GM19452 (cell line): ENCODE measurements around the gene MCMBP.
"Not testable (repeated sequence)": the region's sequence is repeated elsewhere in the genome, so short reads cannot be mapped to it uniquely, and the experiment has no call there.

Experiments used
- ATAC-seq: cut with Tn5 transposase; IDR thresholded peaks from one replicate; pipeline ENCODE4 v1.9.1; 2021; ENCODE audit not compliant: unreplicated experiment

The MCMBP gene

GRCh38 chr10:119878524-119878923 lies 5.9 kb upstream of the MCMBP start:
- ATAC-seq = no peak

DNA sequence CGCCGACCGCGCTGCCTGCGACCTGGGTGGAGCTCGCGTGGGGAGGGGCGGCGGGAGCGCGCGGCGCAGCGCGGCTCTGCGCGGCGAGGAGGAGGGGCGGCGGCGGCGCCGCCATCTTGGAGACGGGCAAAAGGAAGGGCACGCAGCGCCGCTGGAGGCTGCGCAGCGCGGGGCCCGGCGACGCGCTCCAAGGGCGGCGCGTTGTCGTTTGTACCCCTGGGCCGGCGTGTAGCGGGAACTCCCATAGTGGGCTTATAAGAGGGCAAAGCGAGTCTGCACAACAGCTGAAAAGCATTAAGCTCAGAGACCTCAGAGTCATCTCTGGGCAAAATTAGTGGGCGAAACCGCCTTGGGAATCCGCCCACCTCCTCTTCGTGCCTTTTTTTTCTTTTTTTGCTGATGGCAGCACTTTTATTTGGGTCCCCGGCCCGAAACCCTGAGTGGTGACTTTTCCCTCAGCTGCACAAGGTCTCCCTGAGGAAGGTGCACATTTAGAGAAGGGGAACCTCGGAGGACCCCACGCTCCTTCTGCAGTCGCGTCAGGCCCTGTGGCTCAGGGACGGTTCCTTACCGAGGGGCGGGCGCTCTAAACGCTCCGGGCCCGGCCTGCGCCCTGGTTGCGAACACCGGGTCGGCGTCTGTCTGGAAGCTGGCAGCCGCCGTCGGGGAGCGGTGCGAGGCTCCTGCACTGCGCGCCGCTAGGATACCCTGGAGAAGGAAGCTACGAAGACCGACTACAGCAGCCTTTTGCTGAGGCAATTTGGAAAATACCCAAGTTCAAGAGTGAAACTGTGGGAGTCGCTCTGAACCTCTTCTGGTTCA lies 428 bp upstream of the MCMBP start:
- peak; percentile 93 for ATAC-seq

DNA sequence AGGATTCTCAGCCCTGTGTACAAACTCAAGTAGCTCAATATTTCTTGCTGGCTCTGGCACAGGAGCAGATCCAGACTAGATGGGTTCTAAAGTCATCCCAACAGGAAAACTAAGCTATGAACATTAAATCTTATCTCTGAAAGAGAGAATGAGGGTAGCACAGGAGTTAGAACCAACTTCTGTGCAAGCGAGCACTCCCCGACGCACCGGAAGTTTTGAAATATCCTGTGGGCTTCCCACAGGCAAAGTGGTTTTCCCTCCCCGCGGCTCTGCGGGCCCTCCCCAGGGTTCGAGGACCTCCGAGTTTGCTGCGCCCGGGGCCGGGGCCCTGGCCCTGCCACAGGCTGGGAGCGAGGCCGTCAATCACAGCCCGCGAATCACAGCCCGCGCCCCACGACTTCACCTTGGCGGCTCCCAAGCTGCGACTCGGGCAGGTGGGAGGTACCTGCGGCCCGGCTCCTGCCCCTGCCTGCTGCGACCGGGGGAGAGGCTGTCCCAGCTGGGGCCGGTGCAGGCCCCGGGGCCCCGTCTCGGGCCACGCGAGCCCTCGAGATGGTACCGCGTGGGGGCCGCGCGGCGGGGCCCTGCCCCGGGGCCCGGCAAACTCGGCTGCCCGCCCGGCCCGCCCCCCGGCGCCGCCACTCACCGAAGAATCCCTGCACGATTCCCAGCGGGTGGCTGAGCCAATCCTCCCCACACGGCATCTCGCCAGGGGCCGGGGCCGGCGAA lies 598 bp downstream of the MCMBP start:
- ATAC-seq = peak; percentile 45

DNA sequence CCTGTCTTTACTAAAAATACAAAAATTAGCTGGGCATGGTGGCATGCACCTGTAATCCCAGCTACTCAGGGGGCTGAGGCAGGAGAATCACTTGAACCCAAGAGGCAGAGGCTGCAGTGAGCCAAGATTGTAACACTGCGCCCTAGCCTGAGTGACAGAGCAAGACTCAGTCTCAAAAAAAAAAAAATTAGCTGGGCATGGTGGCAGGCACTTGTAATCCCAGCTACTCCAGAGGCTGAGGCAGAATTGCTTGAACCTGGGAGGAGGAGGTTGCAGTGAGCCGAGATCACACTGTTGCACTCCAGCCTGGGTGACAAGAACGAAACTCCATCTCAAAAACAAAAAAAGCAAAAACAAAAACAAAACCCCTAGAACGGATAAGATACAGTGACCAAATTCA lies 3.2 kb downstream of the MCMBP start:
- not testable (repeated sequence) for ATAC-seq

GRCh38 chr10:119867317-119867716 lies 5.3 kb downstream of the MCMBP start:
- no peak for ATAC-seq

- no peak for ATAC-seq
These were observed 6.9 kb downstream of the MCMBP start for GRCh38 chr10:119865699-119866240.

DNA sequence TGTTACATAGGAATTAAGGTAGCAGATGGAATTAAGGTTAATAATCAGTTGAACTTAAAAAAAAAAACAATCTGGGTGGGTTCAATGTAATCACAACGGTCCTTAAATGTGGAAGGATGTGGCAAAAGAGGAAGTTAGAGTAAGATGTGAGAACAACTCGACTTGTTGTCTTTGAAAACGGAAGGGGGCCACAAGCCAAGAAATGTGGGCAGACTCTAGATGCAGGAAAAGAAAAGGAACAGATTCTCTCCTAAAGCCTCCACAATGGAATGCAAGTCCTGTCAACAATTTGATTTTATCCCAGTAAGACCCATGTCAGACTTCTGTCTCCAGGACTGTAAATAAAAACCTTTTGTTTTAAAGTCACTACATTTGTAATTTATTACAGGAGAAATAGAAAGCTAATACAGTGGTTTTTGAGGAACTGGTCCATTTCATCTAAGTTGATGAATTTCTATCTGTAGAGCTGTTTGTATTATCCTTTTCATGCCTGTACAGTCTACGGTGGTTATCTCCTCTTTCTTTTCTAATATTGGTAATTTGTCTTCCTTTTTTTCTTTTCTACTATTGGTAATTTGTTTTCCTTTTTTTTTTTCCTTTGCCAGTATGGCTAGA lies 8.6 kb downstream of the MCMBP start:
- ATAC-seq = no peak

DNA sequence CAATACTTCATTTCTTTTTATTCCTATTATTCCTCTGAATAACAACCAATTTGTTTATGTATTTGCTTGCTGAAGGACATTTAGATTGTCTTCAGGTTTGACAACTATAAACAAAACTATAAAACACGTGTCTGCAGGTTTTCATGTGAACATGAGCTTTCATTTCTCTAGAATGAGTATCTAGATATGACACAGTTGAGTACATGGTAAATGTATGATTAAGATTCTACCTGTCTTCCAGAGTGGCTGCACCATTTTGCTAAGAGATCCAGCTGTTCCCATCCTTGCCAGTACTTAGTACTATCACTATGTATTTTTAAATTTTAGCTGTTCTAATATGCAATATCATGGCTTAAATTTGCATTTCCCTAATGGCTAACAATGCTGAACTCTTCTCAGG lies 10.1 kb downstream of the MCMBP start:
- ATAC-seq = no peak

GRCh38 chr10:119860866-119861607 lies 11.6 kb downstream of the MCMBP start:
- no peak for ATAC-seq

DNA sequence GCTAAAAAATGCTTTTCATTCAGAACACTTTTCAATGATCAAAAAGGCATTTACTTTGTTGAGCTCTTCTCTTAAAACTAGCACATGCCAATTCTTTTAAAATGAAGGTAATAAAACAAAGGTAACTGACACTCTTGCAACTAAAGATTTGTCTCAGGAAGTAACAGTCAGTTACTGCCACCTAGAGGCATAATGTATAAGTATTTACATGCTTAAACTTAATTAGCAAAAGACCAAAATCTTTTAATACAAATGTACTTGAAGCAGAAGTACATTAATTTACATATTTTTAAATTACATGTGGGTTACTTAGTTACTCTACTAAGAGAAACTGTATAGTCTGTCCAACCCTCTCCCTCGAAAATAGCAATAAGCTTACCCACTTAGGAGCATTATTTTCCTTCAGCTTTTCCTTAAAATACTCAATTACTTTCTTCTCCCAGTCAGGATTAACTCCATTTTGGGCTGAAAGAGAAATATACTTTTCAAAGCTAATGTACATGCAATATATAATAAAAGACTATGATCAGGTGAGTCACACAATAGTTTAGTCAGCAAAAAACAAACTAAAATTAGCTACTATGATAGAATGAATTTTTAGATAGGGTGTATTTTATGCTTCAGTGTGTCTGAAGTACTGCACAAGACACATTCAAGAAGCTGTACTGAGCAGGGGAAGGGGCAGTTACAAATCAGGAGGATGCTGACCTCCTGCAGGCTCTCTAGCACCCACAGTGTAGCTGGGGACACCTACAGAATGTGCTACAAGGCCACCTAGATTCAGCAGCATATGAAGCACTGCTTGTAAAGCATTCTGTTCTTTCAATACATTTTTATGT lies 13.0 kb downstream of the MCMBP start:
- no peak for ATAC-seq

- no peak for ATAC-seq
These were observed 14.6 kb downstream of the MCMBP start for GRCh38 chr10:119858063-119858462.

GRCh38 chr10:119853574-119853973 lies 19.1 kb downstream of the MCMBP start:
- no peak for ATAC-seq

DNA sequence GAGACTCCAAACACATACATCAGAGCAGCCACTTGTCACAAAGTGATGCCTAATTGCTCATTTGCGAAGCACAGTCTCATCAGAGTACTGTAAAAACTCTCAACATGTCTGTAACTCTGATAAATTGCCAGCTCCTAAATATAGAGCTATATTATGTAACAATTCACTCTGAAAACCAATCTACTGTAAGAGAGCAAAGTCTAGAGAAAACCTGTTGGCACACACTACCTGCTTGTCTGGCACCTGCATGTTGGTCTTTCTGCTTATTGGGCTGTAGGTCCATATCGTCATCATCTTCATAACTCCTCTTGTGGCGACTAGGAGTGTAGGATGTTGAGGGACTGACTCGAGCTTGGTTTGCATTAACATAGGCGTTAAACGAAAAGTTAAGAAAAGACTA lies 19.8 kb downstream of the MCMBP start:
- ATAC-seq = no peak

DNA sequence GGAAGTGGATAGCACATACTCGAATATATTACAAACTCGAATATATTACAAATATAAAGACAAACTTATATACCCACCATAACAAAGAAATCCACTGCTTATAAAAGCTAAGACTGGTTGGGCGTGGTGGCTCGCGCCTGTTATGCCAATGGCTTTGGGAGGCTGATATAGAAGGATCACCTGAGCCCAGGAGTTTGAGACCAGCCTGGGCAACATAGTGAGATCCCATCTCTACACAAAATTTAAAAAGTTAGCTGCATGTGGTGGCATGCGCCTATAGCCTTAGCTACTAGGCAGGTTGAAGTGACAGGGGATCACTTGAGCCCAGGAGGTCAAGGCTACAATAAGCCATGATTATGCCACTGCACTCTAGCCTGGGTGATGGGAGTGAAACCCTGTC lies 20.4 kb downstream of the MCMBP start:
- ATAC-seq = no peak

DNA sequence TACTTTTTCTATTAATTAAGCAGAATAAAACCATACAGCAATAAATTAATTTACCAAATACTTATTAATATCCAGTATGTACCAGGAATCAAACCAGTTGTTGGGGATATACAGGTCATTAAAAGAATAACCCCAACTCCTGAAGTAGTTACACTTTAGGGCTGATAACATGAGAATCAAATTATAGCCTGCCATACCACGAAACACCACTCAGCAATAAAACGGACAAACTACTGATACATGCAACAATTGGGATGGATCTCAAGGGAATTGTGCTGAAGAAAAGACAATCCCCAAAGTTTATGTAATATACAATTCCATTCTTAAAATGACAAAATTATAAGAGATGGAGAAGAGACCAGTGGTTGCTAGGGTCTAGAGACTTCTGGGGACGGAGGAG lies 22.7 kb downstream of the MCMBP start:
- ATAC-seq = no peak

DNA sequence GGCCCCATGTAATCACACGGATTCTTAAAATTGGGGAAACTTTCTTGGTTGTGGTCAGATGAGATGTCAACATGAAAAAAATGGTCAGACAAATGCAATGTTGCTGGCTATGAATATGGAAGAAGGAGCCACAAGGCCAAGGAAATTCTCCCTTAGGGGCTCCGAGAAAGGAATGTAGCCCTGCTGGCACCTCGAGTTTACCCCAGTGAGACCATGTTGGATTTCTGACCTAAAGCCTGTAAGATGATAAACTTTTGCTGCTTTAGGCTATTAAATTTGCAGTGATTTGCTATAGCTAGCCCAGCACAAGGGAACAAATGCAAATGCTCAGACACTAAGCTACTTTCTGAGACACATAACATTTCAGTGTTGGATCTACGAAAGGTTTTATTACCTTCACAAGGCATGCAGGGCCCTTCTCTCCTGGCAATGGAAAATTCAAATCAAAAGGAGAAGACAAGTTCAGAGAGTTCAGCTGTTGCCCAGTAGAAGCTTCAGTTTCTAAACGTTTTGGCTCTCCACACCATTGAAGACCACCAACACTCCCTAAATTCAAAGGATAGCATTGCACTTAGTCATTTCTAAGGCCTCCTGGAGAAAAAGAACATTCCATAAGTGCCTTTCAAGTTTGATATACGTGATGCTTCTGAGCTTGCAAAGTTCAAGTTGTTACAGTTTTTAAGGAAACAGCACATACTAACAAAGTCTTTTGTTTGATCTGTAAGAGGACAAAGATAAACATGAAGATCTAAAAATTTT lies 23.4 kb downstream of the MCMBP start:
- no peak for ATAC-seq

- no peak for ATAC-seq
These were observed 27.0 kb downstream of the MCMBP start for GRCh38 chr10:119845656-119846055.

GRCh38 chr10:119834188-119834587 lies 38.5 kb downstream of the MCMBP start:
- no peak for ATAC-seq

DNA sequence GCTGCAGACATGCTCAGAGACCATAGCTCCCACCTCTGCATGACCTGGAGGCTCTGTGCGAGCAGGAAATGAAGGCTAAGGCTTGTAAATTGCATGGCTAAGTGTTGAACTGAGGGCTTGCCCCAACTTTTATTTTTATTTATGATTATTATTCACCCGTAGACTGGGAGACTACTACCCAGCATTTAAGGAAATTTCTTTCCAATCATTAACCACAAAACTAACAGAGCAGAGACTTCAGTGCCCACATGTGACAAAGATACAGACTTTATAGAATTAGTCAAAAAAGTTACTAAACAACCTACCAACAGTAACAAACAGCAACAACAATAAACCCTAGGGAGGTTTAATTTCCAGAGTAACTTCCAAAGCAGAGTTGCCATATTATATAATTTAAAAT lies 39.7 kb downstream of the MCMBP start:
- ATAC-seq = no peak
